SJCRH30 (cell line): Measurements from ENCODE around the gene STEAP3. TPM values are rescaled to one million over a fixed set of nuclear protein-coding genes. Genes with fewer than 3 reads are reported as not detected.

Experiments
- DNase-seq, 2 experiments: peaks; one replicate each; pipeline ENCODE4 v3.0.0-alpha.2; 2015 to 2020
- H3K27ac ChIP-seq: fragments of 250-450 bp; sonication (Bioruptor Pico); 2 replicates; pipeline ENCODE4 v1.5.1; 2020; ENCODE audit warnings: mild to moderate bottlenecking, moderate library complexity
- H3K27me3 ChIP-seq: fragments of 250-450 bp; sonication (Bioruptor Pico); 2 replicates; pipeline ENCODE4 v1.5.1; 2020; ENCODE audit warnings: mild to moderate bottlenecking, moderate library complexity
- H3K36me3 ChIP-seq: fragments of 250-450 bp; sonication (Bioruptor Pico); 2 replicates; pipeline ENCODE4 v1.5.1; 2020; ENCODE audit warnings: mild to moderate bottlenecking, moderate library complexity
- H3K4me1 ChIP-seq: fragments of 250-450 bp; sonication (Bioruptor Pico); 2 replicates; pipeline ENCODE4 v1.5.1; 2020; ENCODE audit warnings: mild to moderate bottlenecking, moderate library complexity
- H3K4me3 ChIP-seq: fragments of 250-450 bp; sonication (Bioruptor Pico); 2 replicates; pipeline ENCODE4 v1.5.1; 2020; ENCODE audit warnings: mild to moderate bottlenecking, moderate library complexity
- H3K9me3 ChIP-seq: fragments of 250-450 bp; sonication (Bioruptor Pico); replicated peaks from 2 replicates; pipeline ENCODE4 v1.5.1; 2020; ENCODE audit warnings: mild to moderate bottlenecking, moderate library complexity
- total RNA-seq: library from RNA; depleted of rRNA; stranded (reverse); fragments of >200 nt; shearing (Covaris generic); gene quantifications from 2 replicates; pipeline ENCODE4 v1.2.3, GENCODE V29; 2014

The STEAP3 gene
- total RNA-seq, 1 experiment from 2014 or later = 2.6 TPM

DNA sequence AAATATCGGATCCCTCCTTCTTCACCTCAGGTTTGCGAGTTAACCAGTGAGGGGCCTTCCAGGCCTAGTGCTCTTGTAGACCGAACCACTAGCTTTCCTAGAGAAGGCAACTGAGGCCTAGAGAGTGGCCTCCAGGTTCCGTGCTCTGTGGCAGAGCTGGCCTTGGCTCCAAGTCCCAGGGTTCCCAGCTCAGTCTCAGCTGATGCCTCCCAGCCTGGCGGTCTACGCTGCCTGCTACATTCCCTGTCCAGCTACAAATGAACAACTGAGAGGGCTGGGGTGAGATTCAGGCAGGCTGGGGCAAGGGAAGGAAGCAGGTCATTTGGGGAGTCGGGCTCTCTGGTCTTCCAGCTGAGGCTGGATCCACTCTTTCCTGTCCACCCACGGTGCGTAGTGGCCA lies 2.3 kb downstream of the STEAP3 start:
- Histone ChIP-seq H3K27ac (no peak overlapping the region), H3K4me3 (no peak overlapping the region), H3K36me3 (no peaks in the 10 kb centered on the region), H3K9me3 (no peaks in the 10 kb centered on the region), H3K4me1 (peaks cover 3% of the 10 kb centered on the region; the same call in 1 of the 2 replicates), H3K27me3 (no peaks in the 10 kb centered on the region)
- no peak for DNase-seq

GRCh38 chr2:119227346-119227745 lies 3.7 kb downstream of the STEAP3 start:
- no peaks in the 10 kb centered on the region for H3K27me3 ChIP-seq
- no peaks in the 10 kb centered on the region for H3K9me3 ChIP-seq
- peaks cover 3% of the 10 kb centered on the region; the same call in 1 of the 2 replicates for H3K4me1 ChIP-seq
- no peak overlapping the region for H3K4me3 ChIP-seq
- H3K27ac ChIP-seq = no peak overlapping the region
- DNase-seq = no peak
- no peaks in the 10 kb centered on the region for H3K36me3 ChIP-seq

DNA sequence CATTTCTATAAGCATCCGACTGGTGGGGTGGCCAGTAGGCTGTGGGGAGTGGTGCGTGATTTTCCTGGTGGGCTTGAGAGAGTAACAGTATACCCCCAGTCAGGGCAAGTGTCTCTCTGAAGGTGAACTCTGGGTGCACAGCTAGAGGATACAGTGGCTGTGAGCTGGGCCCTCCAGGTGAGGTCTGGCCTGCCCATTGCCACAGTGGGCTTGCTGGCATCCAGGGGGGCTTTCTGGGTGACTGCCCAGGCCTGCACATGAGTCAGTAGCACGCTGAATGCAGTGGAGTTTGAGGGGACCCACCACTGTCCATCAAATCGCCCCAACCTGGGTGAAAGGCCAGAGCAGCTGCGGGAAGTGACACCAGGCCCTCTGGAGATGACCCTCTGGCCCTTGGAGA lies 4.5 kb downstream of the STEAP3 start:
- DNase-seq = no peak
- Histone ChIP-seq H3K27me3 (no peaks in the 10 kb centered on the region), H3K4me1 (peaks cover 3% of the 10 kb centered on the region; the same call in 1 of the 2 replicates), H3K9me3 (no peaks in the 10 kb centered on the region), H3K27ac (no peak overlapping the region), H3K36me3 (no peaks in the 10 kb centered on the region), H3K4me3 (no peak overlapping the region)

- DNase-seq = no peak
- Histone ChIP-seq H3K4me1 (peaks cover 3% of the 10 kb centered on the region; the same call in 1 of the 2 replicates), H3K9me3 (no peaks in the 10 kb centered on the region), H3K36me3 (no peaks in the 10 kb centered on the region), H3K27ac (no peak overlapping the region), H3K27me3 (no peaks in the 10 kb centered on the region), H3K4me3 (no peak overlapping the region)
Measured at GRCh38 chr2:119228964-119229363, 5.3 kb downstream of the STEAP3 start.

DNA sequence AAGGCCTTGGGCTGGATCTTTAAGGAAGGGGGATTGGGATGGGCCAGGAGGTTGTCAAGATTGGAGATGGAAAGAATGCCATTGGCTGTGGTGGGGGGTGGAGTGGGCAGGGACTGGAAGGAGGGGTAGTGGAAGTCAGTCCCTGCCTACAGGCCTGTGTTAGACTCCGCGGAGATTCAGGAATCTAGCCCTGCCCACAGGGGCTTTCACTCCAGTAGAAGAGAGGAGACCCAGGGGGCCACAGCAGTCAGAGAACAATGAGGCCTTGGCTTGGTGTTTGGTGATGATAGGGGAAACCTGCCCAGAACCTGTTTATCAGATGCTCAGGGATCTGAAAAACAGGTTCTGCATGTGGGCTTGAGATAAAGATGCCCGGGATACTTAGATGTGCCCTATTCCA lies 6.1 kb downstream of the STEAP3 start:
- H3K27ac ChIP-seq = no peak overlapping the region
- no peak overlapping the region for H3K4me3 ChIP-seq
- no peaks in the 10 kb centered on the region for H3K27me3 ChIP-seq
- peaks cover under 1% of the 10 kb centered on the region; the same call in 1 of the 2 replicates for H3K4me1 ChIP-seq
- H3K36me3 ChIP-seq = no peaks in the 10 kb centered on the region
- no peak for DNase-seq
- H3K9me3 ChIP-seq = no peaks in the 10 kb centered on the region

- no peak overlapping the region for H3K27ac ChIP-seq
Measured at GRCh38 chr2:119230219-119231185, 6.9 kb downstream of the STEAP3 start.

GRCh38 chr2:119231975-119232665 lies 8.5 kb downstream of the STEAP3 start:
- Histone ChIP-seq H3K27me3 (no peaks in the 10 kb centered on the region), H3K27ac (no peak overlapping the region), H3K36me3 (no peaks in the 10 kb centered on the region), H3K4me1 (0 out of 2 replicates have a peak, but pooled peaks cover 3% of the 10 kb centered on the region), H3K9me3 (no peaks in the 10 kb centered on the region), H3K4me3 (no peak overlapping the region)
- DNase-seq = no peak

More at GRCh38 chr2:119230219-119231185, 6.9 kb downstream of the STEAP3 start:
- Histone ChIP-seq H3K27me3 (no peaks in the 10 kb centered on the region), H3K36me3 (no peaks in the 10 kb centered on the region), H3K4me1 (no peaks in the 10 kb centered on the region), H3K9me3 (no peaks in the 10 kb centered on the region), H3K4me3 (no peak overlapping the region)
- no peak for DNase-seq

- no peak overlapping the region for H3K4me3 ChIP-seq
- H3K9me3 ChIP-seq = no peaks in the 10 kb centered on the region
- no peak overlapping the region for H3K27ac ChIP-seq
- no peaks in the 10 kb centered on the region for H3K27me3 ChIP-seq
- no peaks in the 10 kb centered on the region for H3K36me3 ChIP-seq
- H3K4me1 ChIP-seq = 0 out of 2 replicates have a peak, but pooled peaks cover 3% of the 10 kb centered on the region
- DNase-seq = no peak
Measured at GRCh38 chr2:119232666-119232993, 9.0 kb downstream of the STEAP3 start.

DNA sequence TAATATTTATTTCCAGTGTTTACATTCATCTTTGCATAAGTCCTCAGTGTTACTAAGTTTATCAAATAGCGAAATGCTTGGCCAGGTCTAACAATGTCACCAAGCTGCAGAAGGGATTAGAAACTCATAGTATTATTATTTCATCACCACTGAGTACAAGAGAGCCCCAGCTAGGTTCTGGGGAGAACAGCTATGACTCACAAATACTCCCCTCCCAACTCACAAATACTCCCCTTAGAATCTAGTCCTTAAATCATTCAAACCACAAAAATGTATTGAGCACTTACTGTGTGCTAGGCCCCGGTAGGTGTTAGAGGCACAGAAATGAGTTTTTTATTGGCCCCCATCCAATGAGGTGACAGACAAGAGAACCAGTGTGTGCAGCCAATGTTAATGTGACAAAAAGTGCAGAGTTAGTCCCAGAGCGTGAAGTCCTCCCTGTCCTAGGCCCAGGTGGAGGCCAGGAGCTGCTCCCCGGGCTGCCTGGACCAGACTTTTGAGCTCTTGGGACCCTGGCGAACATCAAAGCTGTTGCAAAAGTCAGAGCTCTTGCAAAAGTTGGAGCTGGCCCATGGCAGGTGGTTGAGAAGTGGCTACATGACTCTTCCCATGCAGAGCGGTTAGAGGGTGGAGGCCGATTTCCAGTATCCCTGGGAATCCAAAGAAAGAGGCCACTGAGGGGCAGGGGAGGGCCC lies 9.8 kb downstream of the STEAP3 start:
- Histone ChIP-seq H3K4me1 (0 out of 2 replicates have a peak, but pooled peaks cover 3% of the 10 kb centered on the region), H3K36me3 (no peaks in the 10 kb centered on the region), H3K27ac (no peak overlapping the region), H3K9me3 (no peaks in the 10 kb centered on the region), H3K4me3 (no peak overlapping the region), H3K27me3 (no peaks in the 10 kb centered on the region)
- DNase-seq = no peak

DNA sequence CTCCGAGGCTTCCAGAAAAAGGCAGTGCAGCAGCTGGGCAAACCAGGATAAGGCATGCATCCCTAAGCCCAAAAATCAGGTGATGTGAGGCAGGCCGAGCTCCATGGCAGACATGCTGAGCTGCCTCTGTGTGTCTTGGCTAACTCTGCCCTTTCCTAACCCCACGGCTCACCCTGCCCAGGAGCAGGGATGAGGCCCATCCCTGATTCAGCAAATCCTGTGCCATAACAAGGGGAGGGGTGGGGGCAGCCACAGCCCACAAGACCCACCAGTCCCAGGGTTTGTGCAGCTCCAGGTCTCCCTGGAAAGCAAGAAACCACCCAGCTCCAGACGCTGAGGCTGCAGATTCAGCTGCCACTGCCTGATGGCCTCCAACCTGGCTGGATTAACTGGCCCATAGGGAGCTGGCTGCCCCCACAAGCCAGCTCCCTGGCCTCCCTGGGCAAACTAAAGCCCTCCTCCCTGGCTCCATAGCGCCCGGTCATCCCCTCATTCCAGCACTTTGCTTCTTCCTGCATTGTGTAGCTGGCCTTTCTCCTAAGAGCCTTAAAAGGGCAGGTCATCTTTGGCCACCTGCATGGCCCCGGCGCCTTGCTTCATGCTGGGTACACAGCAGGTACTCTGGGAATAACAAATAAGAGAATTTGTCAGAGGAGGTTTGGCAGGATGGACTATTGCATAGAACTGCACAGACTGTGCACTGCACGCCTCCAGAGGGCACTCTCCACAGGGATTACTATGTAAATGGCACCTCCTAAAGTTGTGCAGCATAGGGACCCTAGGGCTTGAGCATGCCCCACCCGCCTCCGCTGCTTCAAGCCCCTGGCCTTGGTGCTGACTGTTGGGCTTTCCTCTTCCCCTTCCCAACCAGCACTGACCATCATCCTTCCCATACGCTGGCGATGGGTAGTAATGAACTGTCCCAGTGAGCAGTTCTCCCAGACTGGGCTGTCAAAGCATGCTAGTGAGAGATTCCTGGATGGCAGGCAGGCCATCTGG lies 10.7 kb downstream of the STEAP3 start:
- H3K4me3 ChIP-seq = no peak overlapping the region
- H3K27me3 ChIP-seq = no peaks in the 10 kb centered on the region
- peaks cover 3% of the 10 kb centered on the region; the same call in 1 of the 2 replicates for H3K4me1 ChIP-seq
- H3K36me3 ChIP-seq = no peaks in the 10 kb centered on the region
- peak; percentile 63 to 68 for DNase-seq
- no peak overlapping the region for H3K27ac ChIP-seq
- H3K9me3 ChIP-seq = no peaks in the 10 kb centered on the region

DNA sequence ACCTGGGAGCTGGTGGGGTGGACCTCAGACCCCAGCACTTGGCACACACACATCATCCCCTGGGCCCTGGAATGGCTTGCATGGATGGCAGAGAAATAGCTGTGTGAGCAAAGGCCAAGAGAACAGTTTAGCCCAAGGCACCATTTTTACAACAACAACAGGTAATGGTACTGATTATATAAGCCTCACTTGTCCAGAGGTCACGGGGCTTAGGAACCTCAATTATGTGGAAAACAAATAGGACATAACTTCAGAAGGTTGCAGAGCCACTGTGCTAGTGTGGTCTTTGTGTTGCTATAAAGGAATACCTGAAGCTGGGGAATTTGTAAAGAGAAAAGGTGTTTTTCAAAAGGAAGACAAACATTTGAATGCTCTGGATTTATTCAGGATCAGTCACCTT lies 13.2 kb downstream of the STEAP3 start:
- H3K36me3 ChIP-seq = no peaks in the 10 kb centered on the region
- no peaks in the 10 kb centered on the region for H3K27me3 ChIP-seq
- no peak overlapping the region for H3K27ac ChIP-seq
- no peak overlapping the region for H3K4me3 ChIP-seq
- H3K4me1 ChIP-seq = peaks cover 22% of the 10 kb centered on the region
- DNase-seq = no peak
- H3K9me3 ChIP-seq = no peaks in the 10 kb centered on the region

DNA sequence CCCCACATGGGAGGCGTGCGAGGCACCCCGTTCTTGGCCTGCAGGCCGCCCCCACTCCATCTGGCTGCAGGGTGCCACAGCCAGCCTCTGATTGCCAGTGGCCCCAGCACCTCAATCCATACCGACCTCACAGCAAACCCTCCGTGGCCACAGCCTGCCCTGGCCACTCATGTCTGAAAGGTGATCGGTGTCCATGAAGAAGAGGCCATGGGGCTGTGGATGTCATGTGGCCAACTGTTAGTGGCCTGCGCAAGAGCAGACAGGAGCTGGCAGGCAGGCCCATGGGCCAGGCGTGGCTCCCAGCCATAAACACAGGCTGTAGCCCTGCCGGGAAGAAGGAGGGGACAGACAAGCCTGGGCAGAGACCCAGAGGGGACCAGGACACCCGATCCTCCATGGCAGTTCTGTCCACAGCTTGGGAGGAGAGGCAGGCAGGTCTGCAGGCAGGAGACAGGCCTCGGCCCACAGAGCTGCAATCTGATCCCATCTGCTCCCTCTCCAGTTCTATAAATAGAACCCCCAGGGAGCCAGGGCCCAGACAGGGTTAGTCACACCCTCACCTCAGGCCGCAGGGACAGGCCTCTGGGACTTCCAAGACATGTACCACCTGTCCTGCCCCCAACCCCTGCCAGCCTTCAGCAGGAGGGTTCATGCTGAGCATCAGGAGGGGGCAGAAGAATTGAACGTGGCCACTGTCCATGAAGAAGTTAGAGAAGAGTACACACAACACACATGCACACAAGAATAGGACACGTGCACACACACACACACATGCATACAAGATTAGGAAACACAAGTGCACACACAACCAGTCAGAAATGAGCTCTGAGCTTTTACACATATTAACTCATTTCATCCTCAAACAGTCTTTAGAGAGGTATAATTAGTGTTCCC lies 16.9 kb downstream of the STEAP3 start:
- peak overlapping the region; percentile 49 for H3K27ac ChIP-seq
- H3K9me3 ChIP-seq = no peaks in the 10 kb centered on the region
- H3K27me3 ChIP-seq = no peaks in the 10 kb centered on the region
- peaks cover 22% of the 10 kb centered on the region for H3K4me1 ChIP-seq
- no peaks in the 10 kb centered on the region for H3K36me3 ChIP-seq
- H3K4me3 ChIP-seq = no peak overlapping the region
- DNase-seq = peak; percentile 95 to 96

- H3K27ac ChIP-seq = peak overlapping the region; percentile 49; the same call in 1 of the 2 replicates
- no peaks in the 10 kb centered on the region for H3K9me3 ChIP-seq
- no peaks in the 10 kb centered on the region for H3K36me3 ChIP-seq
- H3K4me1 ChIP-seq = peaks cover 22% of the 10 kb centered on the region
- H3K4me3 ChIP-seq = no peak overlapping the region
- H3K27me3 ChIP-seq = no peaks in the 10 kb centered on the region
- no peak for DNase-seq
Measured at GRCh38 chr2:119241205-119241532, 17.5 kb downstream of the STEAP3 start.
